Sigmoid colon (tissue), 4 donors: ENCODE measurements around the gene MCF2L.

Experiments
- CTCF ChIP-seq, 4 experiments: fragments of 450-650 bp in 3 of 4; fragments of 200-600 bp in 1 of 4; IDR thresholded peaks; one replicate each; pipeline ENCODE4 v1.5.1; 2016 to 2019; ENCODE audit warnings: antibody characterized with exemption in 4 of 4, mild to moderate bottlenecking in 3 of 4, moderate library complexity in 2 of 4
- EP300 ChIP-seq, 4 donors: sonication (generic); formaldehyde crosslinking; IDR thresholded peaks; one replicate each; pipeline ENCODE4 v1.6.1; 2017; ENCODE audit warnings: antibody characterized with exemption in 4 of 4
- POLR2A ChIP-seq, 2 donors: fragments of 450-650 bp; IDR thresholded peaks; one replicate each; pipeline ENCODE4 v1.6.1; 2016; ENCODE audit warnings: antibody characterized with exemption in 2 of 2, mild to moderate bottlenecking in 2 of 2, moderate library complexity in 2 of 2
- POLR2AphosphoS5 ChIP-seq, 4 donors: sonication (generic); formaldehyde crosslinking; IDR thresholded peaks; one replicate each; pipeline ENCODE4 v1.6.1; 2017; ENCODE audit warnings: antibody characterized with exemption in 4 of 4

GRCh38 chr13:112991609-112992008 lies 22.6 kb downstream of the MCF2L start:
- TF ChIP-seq POLR2AphosphoS5 (IDR thresholded peaks at IDR 0.05), result no peak
- TF ChIP-seq CTCF (IDR thresholded peaks at IDR 0.05), result no peak
- no peak for TF ChIP-seq POLR2A (IDR thresholded peaks at IDR 0.05)
- no peak for TF ChIP-seq EP300 (IDR thresholded peaks at IDR 0.05)
